Measurements from ENCODE around the gene POC1A. TPM values are rescaled to one million over a fixed set of nuclear protein-coding genes. Genes with fewer than 3 reads are reported as not detected.

Gene POC1A
- total and polyA plus RNA-seq, 2 of the 4 experiments (the other 2 are of a cell fraction), result 10.6 to 11.5 TPM

DNA sequence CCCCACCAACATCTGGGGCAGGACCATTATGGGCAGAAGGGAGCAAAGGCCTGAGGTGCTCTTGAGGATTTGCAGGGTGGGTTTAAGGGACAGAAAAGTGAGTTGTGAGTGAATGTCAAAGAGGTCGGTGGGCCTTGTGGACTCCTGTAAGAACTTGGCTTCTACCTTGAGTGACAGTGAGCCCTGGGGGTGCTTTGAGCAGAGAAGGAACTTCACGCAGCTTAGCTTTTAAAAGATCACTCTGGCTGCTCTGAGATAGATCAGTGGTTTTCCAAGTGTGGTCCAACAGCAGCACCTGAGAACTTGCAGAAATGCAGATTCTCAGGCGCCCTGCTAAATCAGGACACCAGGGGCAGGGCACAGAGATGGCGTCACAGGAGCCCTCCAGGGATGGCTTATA, 28.5 kb upstream of the POC1A start:
- Histone ChIP-seq H4K91ac (ENCODE audit: insufficient read depth, low read depth, low read length) (no peak overlapping the region), H3K4me3 (ENCODE audit: insufficient read depth, low read depth, low read length) (no peak overlapping the region), H3K36me3 (ENCODE audit: control insufficient read depth, insufficient read depth, low read length) (no peaks in the 10 kb centered on the region), H3K14ac (replicated peaks; ENCODE audit: low read depth, low read length) (no peak overlapping the region), H2BK120ac (ENCODE audit: low read depth, low read length) (no peak overlapping the region), H3K56ac (ENCODE audit: extremely low read depth, insufficient read depth, low read length) (no peak overlapping the region), H4K5ac (ENCODE audit: low read depth, low read length) (no peak overlapping the region), H3K9me3 (ENCODE audit: control insufficient read depth, insufficient read depth, low read length) (no peaks in the 10 kb centered on the region), H3K9me1 (ENCODE audit: insufficient read depth, low read length) (no peaks in the 10 kb centered on the region), H2BK20ac (ENCODE audit: low read depth, low read length) (no peak overlapping the region), H2BK5ac (ENCODE audit: low read depth, low read length, poor library complexity, severe bottlenecking) (no peak overlapping the region), H3K27ac (ENCODE audit: insufficient read depth, low read length) (no peak overlapping the region), H4K20me1 (ENCODE audit: insufficient read depth, low read length) (no peaks in the 10 kb centered on the region), H3K23ac (ENCODE audit: low read depth, low read length) (no peak overlapping the region), H3K79me1 (ENCODE audit: low read depth in 1 of 2, low read length in 2 of 2) (no peaks in the 10 kb centered on the region), H3K4ac (ENCODE audit: low read depth, low read length) (no peak overlapping the region), H3K4me2 (ENCODE audit: low read depth, low read length) (no peak overlapping the region), H3K9ac (ENCODE audit: low read depth, low read length) (no peak overlapping the region), H2BK15ac (ENCODE audit: low read depth, low read length) (no peak overlapping the region), H2AK9ac (replicated peaks; ENCODE audit: low read depth, low read length, poor library complexity) (no peak overlapping the region), H4K8ac (ENCODE audit: low read depth in 2 of 2, low read length in 2 of 2) (no peak overlapping the region), H3K27me3 (ENCODE audit: control insufficient read depth, insufficient read depth, low read length) (peaks cover 8% of the 10 kb centered on the region), H3K4me1 (ENCODE audit: control insufficient read depth, insufficient read depth, low read length) (no peaks in the 10 kb centered on the region), H3K18ac (ENCODE audit: low read depth, low read length) (no peak overlapping the region), H2AK5ac (ENCODE audit: low read depth, low read length) (no peak overlapping the region), H2AFZ (replicated peaks; ENCODE audit: low read length, poor library complexity) (no peak overlapping the region)
- ATAC-seq (ENCODE audit: low read depth) (no peak), DNase-seq (no peak)
- intact Hi-C loops (cut with micrococcal nuclease) (no loop called here), dilution Hi-C loops (cut with HindIII; ENCODE audit: low sequenced_read_pairs, unreplicated experiment) (no loop called here), in situ Hi-C loops (cut with MboI; ENCODE audit: low sequenced_read_pairs) (no loop called here)
- ChIA-PET POLR2A (ENCODE audit: unreplicated experiment) (no interaction called here), CTCF (no interaction called here)
- no TSS peak for BruUV-seq (replicated peaks)
- TF ChIP-seq MAZ (IDR thresholded peaks at IDR 0.05; ENCODE audit: borderline replicate concordance, low read depth, low read length) (no peak), POLR2A (IDR thresholded peaks at IDR 0.05; ENCODE audit: low read depth, low read length) (no peak), NFE2L2 (IDR thresholded peaks at IDR 0.05; ENCODE audit: low read depth, low read length) (no peak), MXI1 (IDR thresholded peaks at IDR 0.05; ENCODE audit: borderline replicate concordance, low read depth, low read length) (no peak), CHD1 (IDR thresholded peaks at IDR 0.05; ENCODE audit: low read depth, low read length) (no peak), RFX5 (IDR thresholded peaks at IDR 0.05; ENCODE audit: low read depth, low read length) (no peak)
- TF ChIP-seq, protein P1, sequence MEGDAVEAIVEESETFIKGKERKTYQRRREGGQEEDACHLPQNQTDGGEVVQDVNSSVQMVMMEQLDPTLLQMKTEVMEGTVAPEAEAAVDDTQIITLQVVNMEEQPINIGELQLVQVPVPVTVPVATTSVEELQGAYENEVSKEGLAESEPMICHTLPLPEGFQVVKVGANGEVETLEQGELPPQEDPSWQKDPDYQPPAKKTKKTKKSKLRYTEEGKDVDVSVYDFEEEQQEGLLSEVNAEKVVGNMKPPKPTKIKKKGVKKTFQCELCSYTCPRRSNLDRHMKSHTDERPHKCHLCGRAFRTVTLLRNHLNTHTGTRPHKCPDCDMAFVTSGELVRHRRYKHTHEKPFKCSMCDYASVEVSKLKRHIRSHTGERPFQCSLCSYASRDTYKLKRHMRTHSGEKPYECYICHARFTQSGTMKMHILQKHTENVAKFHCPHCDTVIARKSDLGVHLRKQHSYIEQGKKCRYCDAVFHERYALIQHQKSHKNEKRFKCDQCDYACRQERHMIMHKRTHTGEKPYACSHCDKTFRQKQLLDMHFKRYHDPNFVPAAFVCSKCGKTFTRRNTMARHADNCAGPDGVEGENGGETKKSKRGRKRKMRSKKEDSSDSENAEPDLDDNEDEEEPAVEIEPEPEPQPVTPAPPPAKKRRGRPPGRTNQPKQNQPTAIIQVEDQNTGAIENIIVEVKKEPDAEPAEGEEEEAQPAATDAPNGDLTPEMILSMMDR (conservative IDR thresholded peaks at IDR 0.05; ENCODE audit: low read depth, low read length), result no peak
- TF ChIP-seq, protein P2, sequence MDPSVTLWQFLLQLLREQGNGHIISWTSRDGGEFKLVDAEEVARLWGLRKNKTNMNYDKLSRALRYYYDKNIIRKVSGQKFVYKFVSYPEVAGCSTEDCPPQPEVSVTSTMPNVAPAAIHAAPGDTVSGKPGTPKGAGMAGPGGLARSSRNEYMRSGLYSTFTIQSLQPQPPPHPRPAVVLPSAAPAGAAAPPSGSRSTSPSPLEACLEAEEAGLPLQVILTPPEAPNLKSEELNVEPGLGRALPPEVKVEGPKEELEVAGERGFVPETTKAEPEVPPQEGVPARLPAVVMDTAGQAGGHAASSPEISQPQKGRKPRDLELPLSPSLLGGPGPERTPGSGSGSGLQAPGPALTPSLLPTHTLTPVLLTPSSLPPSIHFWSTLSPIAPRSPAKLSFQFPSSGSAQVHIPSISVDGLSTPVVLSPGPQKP (IDR thresholded peaks at IDR 0.05; ENCODE audit: borderline replicate concordance, low read depth, low read length), result no peak
- 81% methylated on average over 2 of the region's 4 CpGs; no CpG with 5 or more reads in 1 of the 2 experiments for WGBS, 2 experiments (ENCODE audit: extremely low coverage in 2 of 2, insufficient read length in 1 of 2)

Measured in IMR-90 (cell line).